DOHH2 (cell line): Measurements from ENCODE around the gene MAP3K20.
"Not testable (repeated sequence)": the region's sequence is repeated elsewhere in the genome, so short reads cannot be mapped to it uniquely, and the experiment has no call there.

ENCODE experiments used
- H3F3A ChIP-seq: fragments of 200-600 bp; sonication (generic), shearing (Covaris generic); 2 replicates; pipeline ENCODE4 v1.6.0; 2016; ENCODE audit warnings: antibody characterized with exemption, mild to moderate bottlenecking; ENCODE audit not compliant: control insufficient read depth, insufficient read depth
- H3K27ac ChIP-seq: fragments of 200-600 bp; sonication (generic); 2 replicates; pipeline ENCODE4 v1.5.1; 2014; ENCODE audit warnings: low read depth, mild to moderate bottlenecking, low read length, moderate library complexity
- H3K27me3 ChIP-seq: fragments of 200-600 bp; sonication (generic); 2 replicates; pipeline ENCODE4 v1.6.1; 2014; ENCODE audit warnings: mild to moderate bottlenecking, low read length, mixed read lengths; ENCODE audit not compliant: control insufficient read depth
- H3K36me3 ChIP-seq: fragments of 200-600 bp; sonication (generic); 2 replicates; pipeline ENCODE4 v1.6.1; 2014; ENCODE audit warnings: mild to moderate bottlenecking, low read length, moderate library complexity, mixed read lengths; ENCODE audit not compliant: control insufficient read depth
- H3K4me1 ChIP-seq: fragments of 200-600 bp; sonication (generic); 2 replicates; pipeline ENCODE4 v1.6.1; 2014; ENCODE audit warnings: mild to moderate bottlenecking, low read length, mixed read lengths; ENCODE audit not compliant: control insufficient read depth
- H3K4me2 ChIP-seq: fragments of 200-600 bp; sonication (generic); 2 replicates; pipeline ENCODE4 v1.6.0; 2014; ENCODE audit warnings: mild to moderate bottlenecking, low read length, moderate library complexity
- H3K4me3 ChIP-seq: fragments of 200-600 bp; sonication (generic); 2 replicates; pipeline ENCODE4 v1.5.1; 2014; ENCODE audit warnings: mild to moderate bottlenecking, low read length, mixed read lengths
- H3K79me2 ChIP-seq: fragments of 200-600 bp; sonication (generic); 2 replicates; pipeline ENCODE4 v1.6.1; 2014; ENCODE audit warnings: mild to moderate bottlenecking, low read length, mixed read lengths; ENCODE audit not compliant: control insufficient read depth
- H3K9me2 ChIP-seq: fragments of 200-600 bp; sonication (generic); replicated peaks from 2 replicates; pipeline ENCODE4 v1.6.1; 2014; ENCODE audit warnings: mild to moderate bottlenecking, low read length, mixed read lengths; ENCODE audit not compliant: control insufficient read depth
- H3K9me3 ChIP-seq: fragments of 200-600 bp; sonication (generic); 2 replicates; pipeline ENCODE4 v1.6.1; 2014; ENCODE audit warnings: antibody characterized with exemption, low read length, mixed read lengths; ENCODE audit not compliant: control insufficient read depth, insufficient read depth
- H4K20me1 ChIP-seq: fragments of 200-600 bp; sonication (generic); 2 replicates; pipeline ENCODE4 v1.6.0; 2014; ENCODE audit warnings: low read depth, mild to moderate bottlenecking, antibody characterized with exemption, low read length, moderate library complexity; ENCODE audit not compliant: control insufficient read depth, insufficient read depth
- CTCF ChIP-seq: fragments of 200-600 bp; sonication (generic); IDR thresholded peaks from one replicate; pipeline ENCODE4 v1.5.1; 2014; ENCODE audit warnings: antibody characterized with exemption, mild to moderate bottlenecking, low read depth, low read length; ENCODE audit not compliant: poor library complexity, severe bottlenecking
- EZH2phosphoT487 ChIP-seq: fragments of 200-600 bp; sonication (generic); IDR thresholded peaks from 2 replicates; pipeline ENCODE4 v1.6.1; 2017; ENCODE audit warnings: borderline replicate concordance, mild to moderate bottlenecking, antibody characterized with exemption, low read length, moderate library complexity, mixed read lengths

The MAP3K20 gene

DNA sequence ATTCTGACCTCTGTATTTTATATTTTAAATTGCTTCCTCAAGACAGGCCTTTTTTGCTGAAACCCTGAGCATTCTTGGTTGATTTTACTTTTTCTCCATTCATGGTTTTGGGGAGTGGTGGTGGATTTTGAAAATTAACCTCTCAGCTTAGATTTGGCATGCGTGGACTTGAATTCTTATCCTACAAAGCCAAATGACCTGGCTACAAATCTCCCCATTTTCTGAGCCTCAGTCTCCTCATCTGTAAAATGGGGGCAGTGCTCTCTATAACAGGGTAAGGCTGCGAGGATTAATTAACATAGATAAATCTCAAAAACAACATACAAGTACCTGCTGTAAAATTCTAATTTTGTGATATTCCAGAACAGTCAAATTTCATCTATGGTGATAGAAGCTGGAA lies 175.6 kb downstream of the MAP3K20 start:
- TF ChIP-seq CTCF (no peak), EZH2phosphoT487 (no peak)
- no peaks in the 10 kb centered on the region for H3K9me3 ChIP-seq
- H3K27ac ChIP-seq, result no peak overlapping the region
- no peaks in the 10 kb centered on the region for H3K79me2 ChIP-seq
- H3K4me1 ChIP-seq, result no peaks in the 10 kb centered on the region
- H3K4me2 ChIP-seq, result no peak overlapping the region
- no peaks in the 10 kb centered on the region for H3K36me3 ChIP-seq
- H3K4me3 ChIP-seq, result no peak overlapping the region
- no peaks in the 10 kb centered on the region for H4K20me1 ChIP-seq
- H3F3A ChIP-seq, result no peaks in the 10 kb centered on the region
- no peaks in the 10 kb centered on the region for H3K27me3 ChIP-seq
- no peaks in the 10 kb centered on the region for H3K9me2 ChIP-seq

- Histone ChIP-seq H3K4me3 (no peak overlapping the region), H4K20me1 (no peaks in the 10 kb centered on the region), H3K27me3 (no peaks in the 10 kb centered on the region), H3K79me2 (no peaks in the 10 kb centered on the region), H3K4me1 (no peaks in the 10 kb centered on the region), H3K9me2 (no peaks in the 10 kb centered on the region), H3K27ac (no peak overlapping the region), H3F3A (no peaks in the 10 kb centered on the region), H3K4me2 (no peak overlapping the region), H3K36me3 (no peaks in the 10 kb centered on the region), H3K9me3 (no peaks in the 10 kb centered on the region)
- TF ChIP-seq EZH2phosphoT487 (no peak), CTCF (no peak)
These were observed 176.9 kb downstream of the MAP3K20 start for GRCh38 chr2:173252581-173252980.

DNA sequence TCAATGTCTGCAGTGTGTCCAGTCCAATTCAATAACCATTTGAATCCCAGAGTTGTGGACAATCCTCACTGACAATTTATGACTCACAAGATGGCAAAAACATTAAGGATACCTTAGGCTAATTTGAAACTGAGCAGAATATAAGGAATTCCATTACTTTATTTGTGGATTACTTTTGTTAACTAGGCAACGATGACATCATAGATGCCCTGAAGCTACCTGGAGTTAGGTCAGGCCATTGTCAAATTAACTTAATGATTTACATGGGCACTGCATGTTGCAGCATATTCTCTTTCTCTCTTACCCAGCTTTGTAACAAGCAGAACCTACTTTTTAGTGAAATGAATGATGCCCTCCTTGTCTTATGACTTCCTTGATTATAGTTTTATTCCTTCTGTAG lies 179.0 kb downstream of the MAP3K20 start:
- peaks cover 6% of the 10 kb centered on the region for H3K36me3 ChIP-seq
- TF ChIP-seq EZH2phosphoT487 (no peak), CTCF (no peak)
- H3K79me2 ChIP-seq, result no peaks in the 10 kb centered on the region
- no peaks in the 10 kb centered on the region for H3K27me3 ChIP-seq
- no peaks in the 10 kb centered on the region; the same call in 1 of the 2 replicates for H3K9me2 ChIP-seq
- no peak overlapping the region for H3K4me2 ChIP-seq
- no peak overlapping the region for H3K27ac ChIP-seq
- no peak overlapping the region for H3K4me3 ChIP-seq
- no peaks in the 10 kb centered on the region for H4K20me1 ChIP-seq
- H3K4me1 ChIP-seq, result no peaks in the 10 kb centered on the region
- H3K9me3 ChIP-seq, result no peaks in the 10 kb centered on the region
- no peaks in the 10 kb centered on the region for H3F3A ChIP-seq

- H3F3A ChIP-seq, result no peaks in the 10 kb centered on the region
- no peaks in the 10 kb centered on the region for H4K20me1 ChIP-seq
- H3K27ac ChIP-seq, result no peak overlapping the region
- peaks cover 7% of the 10 kb centered on the region for H3K4me1 ChIP-seq
- no peaks in the 10 kb centered on the region; the same call in 1 of the 2 replicates for H3K9me2 ChIP-seq
- H3K36me3 ChIP-seq, result peaks cover 10% of the 10 kb centered on the region
- no peak overlapping the region for H3K4me3 ChIP-seq
- no peak overlapping the region for H3K4me2 ChIP-seq
- H3K27me3 ChIP-seq, result no peaks in the 10 kb centered on the region
- TF ChIP-seq EZH2phosphoT487 (no peak), CTCF (no peak)
- H3K9me3 ChIP-seq, result no peaks in the 10 kb centered on the region
- no peaks in the 10 kb centered on the region for H3K79me2 ChIP-seq
These were observed 183.1 kb downstream of the MAP3K20 start for GRCh38 chr2:173258701-173259100.

- H3K9me2 ChIP-seq, H3K4me3 ChIP-seq, H3K79me2 ChIP-seq, H3K27me3 ChIP-seq, H3K9me3 ChIP-seq, H3K27ac ChIP-seq, H4K20me1 ChIP-seq, H3F3A ChIP-seq, H3K4me2 ChIP-seq: not testable (repeated sequence)
- Histone ChIP-seq H3K36me3 (peaks cover 25% of the 10 kb centered on the region), H3K4me1 (peaks cover 25% of the 10 kb centered on the region)
These were observed 186.7 kb downstream of the MAP3K20 start for GRCh38 chr2:173262356-173262755.
